HG03139 (cell line): Measurements from ENCODE around the gene TCERG1L.

Experiments
- ATAC-seq: cut with Tn5 transposase; IDR thresholded peaks from one replicate; pipeline ENCODE4 v1.9.1; 2021; ENCODE audit not compliant: unreplicated experiment

TCERG1L gene

GRCh38 chr10:131077031-131077430 is 234.5 kb downstream of the TCERG1L start:
- no peak for ATAC-seq

GRCh38 chr10:131076356-131076755 is 235.2 kb downstream of the TCERG1L start:
- ATAC-seq, result no peak

GRCh38 chr10:131075218-131075770 is 236.2 kb downstream of the TCERG1L start:
- ATAC-seq, result no peak

GRCh38 chr10:131074682-131075081 is 236.8 kb downstream of the TCERG1L start:
- no peak for ATAC-seq

- ATAC-seq, result no peak
Observed at GRCh38 chr10:131073469-131074035, 238.0 kb downstream of the TCERG1L start.

- ATAC-seq, result no peak
Observed at GRCh38 chr10:131072651-131073468, 238.7 kb downstream of the TCERG1L start.

- ATAC-seq, result no peak
Observed at GRCh38 chr10:131071721-131072120, 239.8 kb downstream of the TCERG1L start.

GRCh38 chr10:131070856-131071255 is 240.7 kb downstream of the TCERG1L start:
- ATAC-seq, result no peak

GRCh38 chr10:131068760-131069159 is 242.8 kb downstream of the TCERG1L start:
- no peak for ATAC-seq

GRCh38 chr10:131068311-131068710 is 243.2 kb downstream of the TCERG1L start:
- no peak for ATAC-seq

- no peak for ATAC-seq
Observed at GRCh38 chr10:131067690-131068089, 243.8 kb downstream of the TCERG1L start.

- no peak for ATAC-seq
Observed at GRCh38 chr10:131065673-131066305, 245.7 kb downstream of the TCERG1L start.

GRCh38 chr10:131063311-131063710 is 248.2 kb downstream of the TCERG1L start:
- no peak for ATAC-seq

- ATAC-seq, result no peak
Observed at GRCh38 chr10:131062621-131063260, 248.8 kb downstream of the TCERG1L start.

GRCh38 chr10:131061216-131061615 is 250.3 kb downstream of the TCERG1L start:
- ATAC-seq, result no peak

- ATAC-seq, result no peak
Observed at GRCh38 chr10:131059881-131060280, 251.6 kb downstream of the TCERG1L start.

GRCh38 chr10:131058799-131059198 is 252.7 kb downstream of the TCERG1L start:
- no peak for ATAC-seq

- ATAC-seq, result no peak
Observed at GRCh38 chr10:131056781-131057180, 254.7 kb downstream of the TCERG1L start.

- ATAC-seq, result no peak
Observed at GRCh38 chr10:131056091-131056579, 255.4 kb downstream of the TCERG1L start.

GRCh38 chr10:131055437-131055836 is 256.1 kb downstream of the TCERG1L start:
- no peak for ATAC-seq

- no peak for ATAC-seq
Observed at GRCh38 chr10:131053192-131053591, 258.3 kb downstream of the TCERG1L start.
